Measurements from ENCODE around the gene TMEM219.
A peak's percentile ranks its signal among the peaks of the same experiment; 100 is the strongest.
"Not testable (repeated sequence)": the region's sequence is repeated elsewhere in the genome, so short reads cannot be mapped to it uniquely, and the experiment has no call there.

Gene TMEM219

GRCh38 chr16:29959293-29959692 lies 2.6 kb upstream of the TMEM219 start:
- no peak for DNase-seq (ENCODE audit: low read depth, low spot score)
- ChIA-PET CTCF (interaction anchor here (3.5 kb wide), 1 partner anchor 15 kb away, joined by 19 read pairs; no protein-coding TSS in a partner anchor), POLR2A (no interaction called here)
- TF ChIP-seq CTCF (IDR thresholded peaks at IDR 0.05; ENCODE audit: insufficient read depth, low read length, missing control alignments), result no peak
- H3K4me3 ChIP-seq (ENCODE audit: low read depth, low read length), result no peak overlapping the region

GRCh38 chr16:29959821-29960220 lies 2.1 kb upstream of the TMEM219 start:
- ChIA-PET POLR2A (interaction anchor here (2.7 kb wide), 1 partner anchor 15 kb away, joined by 21 read pairs; no protein-coding TSS in a partner anchor), CTCF (interaction anchor here (1.0 to 3.5 kb wide), 2 partner anchors 11 to 15 kb away, joined by 3 to 19 read pairs; no protein-coding TSS in a partner anchor)

GRCh38 chr16:29961127-29961478 lies 776 bp upstream of the TMEM219 start:
- TF ChIP-seq CTCF (IDR thresholded peaks at IDR 0.05; ENCODE audit: insufficient read depth, low read length, missing control alignments), result no peak
- CTCF ChIA-PET, result interaction anchor here (1.0 to 3.5 kb wide), 10 partner anchors 10 to 112 kb away, joined by 3 to 27 read pairs (median 4); partner anchors contain the start of genes TAOK2 and TLCD3B
- peak overlapping the region; percentile 79 for H3K4me3 ChIP-seq (ENCODE audit: low read depth, low read length)
- POLR2A ChIA-PET, result interaction anchor here (1.2 to 2.7 kb wide), 4 partner anchors 12 to 98 kb away, joined by 4 to 21 read pairs (median 14); partner anchors contain the start of genes CDIPT, KCTD13 and TAOK2
- no peak for DNase-seq (ENCODE audit: low read depth, low spot score)

More at GRCh38 chr16:29959821-29960220, 2.1 kb upstream of the TMEM219 start:
- not testable (repeated sequence) for DNase-seq (ENCODE audit: low read depth, low spot score); H3K4me3 ChIP-seq (ENCODE audit: low read depth, low read length)

- TF ChIP-seq CTCF (IDR thresholded peaks at IDR 0.05; ENCODE audit: insufficient read depth, low read length, missing control alignments), result no peak
- no peak for DNase-seq (ENCODE audit: low read depth, low spot score)
- POLR2A ChIA-PET, result interaction anchor here (0.5 to 2.7 kb wide), 6 partner anchors 10 to 115 kb away, joined by 3 to 21 read pairs (median 8); partner anchors contain the start of genes CDIPT, KCTD13 and TAOK2
- CTCF ChIA-PET, result interaction anchor here (0.7 to 3.5 kb wide), 11 partner anchors 9 to 114 kb away, joined by 3 to 27 read pairs (median 5); partner anchors contain the start of genes TAOK2 and TLCD3B
- H3K4me3 ChIP-seq (ENCODE audit: low read depth, low read length), result peak overlapping the region; percentile 79
Measured at GRCh38 chr16:29962344-29962994, 590 bp downstream of the TMEM219 start.

GRCh38 chr16:29963021-29963743 lies 1.3 kb downstream of the TMEM219 start:
- DNase-seq (ENCODE audit: low read depth, low spot score), result no peak
- ChIA-PET POLR2A (interaction anchor here (0.5 to 2.2 kb wide), 2 partner anchors 10 to 47 kb away, joined by 5 to 17 read pairs; partner anchors contain the start of gene TAOK2), CTCF (interaction anchor here (0.7 to 2.3 kb wide), 5 partner anchors 9 to 115 kb away, joined by 3 to 27 read pairs (median 5); partner anchors contain the start of gene TAOK2)
- H3K4me3 ChIP-seq (ENCODE audit: low read depth, low read length), result peak overlapping the region; percentile 79
- no peak for TF ChIP-seq CTCF (IDR thresholded peaks at IDR 0.05; ENCODE audit: insufficient read depth, low read length, missing control alignments)

GRCh38 chr16:29968205-29968604 lies 6.3 kb downstream of the TMEM219 start:
- TF ChIP-seq CTCF (IDR thresholded peaks at IDR 0.05; ENCODE audit: insufficient read depth, low read length, missing control alignments), result no peak
- CTCF ChIA-PET, result no interaction called here
- H3K4me3 ChIP-seq (ENCODE audit: low read depth, low read length), result no peak overlapping the region
- POLR2A ChIA-PET, result no interaction called here
- no peak for DNase-seq (ENCODE audit: low read depth, low spot score)
